Activated naive CD4-positive, alpha-beta T cell treated with anti-CD3 and anti-CD28 coated beads, Interleukin-2, amount 50 U/mL, for 72 hours (primary cell): ENCODE data around the gene IQGAP2. TPM values are rescaled to one million over a fixed set of nuclear protein-coding genes. Genes with fewer than 3 reads are reported as not detected.

Experiments used
- ATAC-seq, 2 donors: fragments of 150-1000 bp; cut with Tn5 transposase; 2 replicates each; pipeline ENCODE4 v1.10.0; 2021; ENCODE audit warnings: mild to moderate bottlenecking in 2 of 2, moderate library complexity in 2 of 2
- DNase-seq, 2 donors: peaks; one replicate each; pipeline ENCODE4 v3.0.0; 2021 to 2022; ENCODE audit warnings: low spot score in 2 of 2
- H3K27ac Mint-ChIP-seq, 2 donors: one replicate each; pipeline ENCODE4 v1.8.0; 2022; ENCODE audit warnings: mild to moderate bottlenecking in 2 of 2, mixed read lengths in 2 of 2
- H3K36me3 Mint-ChIP-seq, 2 donors: one replicate each; pipeline ENCODE4 v1.8.0; 2022; ENCODE audit warnings: mixed read lengths in 2 of 2
- H3K9me3 Mint-ChIP-seq, 2 donors: one replicate each; pipeline ENCODE4 v1.8.0; 2022; ENCODE audit warnings: mixed read lengths in 2 of 2
- total RNA-seq, 2 donors: library from RNA; stranded (reverse); gene quantifications; one replicate each; pipeline ENCODE4 v1.2.3, GENCODE V29; 2022

The IQGAP2 gene
- total RNA-seq, 2 donors from 2014 or later: 42.4 to 62.0 TPM

DNA sequence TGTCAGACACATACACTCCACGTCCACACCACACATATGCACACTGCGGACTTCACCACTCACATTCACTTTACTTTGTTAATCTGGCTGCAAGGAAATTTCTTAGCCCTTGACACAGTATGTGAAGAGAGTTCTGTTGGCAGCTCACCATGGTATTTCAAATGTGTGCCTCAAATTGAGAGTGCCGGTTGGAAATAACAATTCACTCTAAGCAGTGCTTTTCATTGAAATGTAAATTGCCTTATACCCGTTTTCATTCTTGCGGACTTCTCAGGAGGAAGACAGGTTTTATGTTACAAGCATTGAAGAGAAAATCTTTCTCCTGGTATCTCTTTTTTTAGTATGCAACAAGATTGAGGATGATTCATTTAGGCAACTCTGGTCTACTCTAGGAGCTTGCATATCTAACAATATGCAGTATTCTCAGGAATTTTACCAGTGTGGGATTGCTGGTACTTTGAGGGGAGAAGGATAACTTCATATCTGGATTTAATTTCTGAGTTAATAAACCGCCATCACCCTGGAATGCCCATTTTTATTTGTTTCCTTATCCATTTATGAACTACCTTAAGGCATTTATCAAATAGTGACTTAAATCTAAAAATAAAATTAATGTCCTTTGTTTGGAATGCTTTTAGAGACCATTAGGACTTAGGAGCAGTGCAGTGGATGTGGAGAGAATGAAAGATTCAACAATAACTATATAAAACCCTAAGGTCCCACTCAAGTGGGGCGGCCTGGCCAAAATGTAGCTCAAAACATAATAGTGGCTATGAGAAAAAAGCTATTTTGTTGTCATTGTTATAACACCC is 87.0 kb downstream of the IQGAP2 start:
- H3K36me3 Mint-ChIP-seq: peaks cover 5 to 9% of the 10 kb centered on the region in 2 donors
- no peak overlapping the region for H3K27ac Mint-ChIP-seq
- peaks cover 0 to under 1% of the 10 kb centered on the region in 2 donors for H3K9me3 Mint-ChIP-seq
- DNase-seq (no peak), ATAC-seq (no peak)

DNA sequence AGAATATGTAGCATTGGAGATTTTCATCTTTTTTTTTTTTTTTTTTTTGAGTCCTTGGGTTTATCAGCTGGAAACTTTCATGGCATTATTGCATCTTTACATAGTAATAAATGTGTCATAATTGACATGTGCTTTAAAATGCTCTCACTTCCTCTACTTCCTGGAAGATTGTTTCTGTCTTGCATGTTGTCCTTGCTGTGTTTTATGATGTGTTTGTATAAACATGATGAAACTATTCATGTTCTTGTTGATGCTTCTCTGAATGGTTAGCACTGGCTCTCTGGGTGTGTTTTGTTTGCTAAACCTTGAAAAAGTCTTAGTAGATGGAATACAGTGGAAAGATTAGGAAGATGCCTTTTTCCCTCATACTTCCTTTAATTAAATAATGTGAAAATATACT is 87.9 kb downstream of the IQGAP2 start:
- no peak for DNase-seq
- Mint-ChIP-seq H3K27ac (no peak overlapping the region), H3K9me3 (peaks cover 0 to 3% of the 10 kb centered on the region in 2 donors), H3K36me3 (peaks cover 5 to 13% of the 10 kb centered on the region in 2 donors)
- ATAC-seq: no peak

DNA sequence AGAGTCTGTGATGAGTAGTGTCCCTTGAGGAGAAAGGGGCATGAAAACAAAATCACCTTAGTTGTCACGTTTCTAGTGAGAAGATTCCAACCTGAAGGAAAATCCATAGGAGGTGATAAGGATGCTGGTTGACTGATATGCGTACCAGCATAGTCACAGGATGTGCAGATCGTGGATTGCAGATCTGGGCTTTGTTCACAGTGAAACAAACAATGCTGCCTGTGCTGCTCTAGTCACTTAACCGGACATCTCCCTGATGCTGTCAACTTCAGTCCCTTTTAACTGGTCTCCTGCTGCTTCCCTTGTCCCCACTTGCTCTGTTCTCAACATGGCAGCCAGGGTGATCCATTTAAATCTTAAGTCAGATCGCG is 89.7 kb downstream of the IQGAP2 start:
- Mint-ChIP-seq H3K9me3 (peaks cover 0 to 3% of the 10 kb centered on the region in 2 donors), H3K36me3 (peaks cover 5 to 13% of the 10 kb centered on the region in 2 donors), H3K27ac (peak overlapping the region in 1 of 2 donors; percentile 5)
- no peak for DNase-seq
- ATAC-seq: no peak

DNA sequence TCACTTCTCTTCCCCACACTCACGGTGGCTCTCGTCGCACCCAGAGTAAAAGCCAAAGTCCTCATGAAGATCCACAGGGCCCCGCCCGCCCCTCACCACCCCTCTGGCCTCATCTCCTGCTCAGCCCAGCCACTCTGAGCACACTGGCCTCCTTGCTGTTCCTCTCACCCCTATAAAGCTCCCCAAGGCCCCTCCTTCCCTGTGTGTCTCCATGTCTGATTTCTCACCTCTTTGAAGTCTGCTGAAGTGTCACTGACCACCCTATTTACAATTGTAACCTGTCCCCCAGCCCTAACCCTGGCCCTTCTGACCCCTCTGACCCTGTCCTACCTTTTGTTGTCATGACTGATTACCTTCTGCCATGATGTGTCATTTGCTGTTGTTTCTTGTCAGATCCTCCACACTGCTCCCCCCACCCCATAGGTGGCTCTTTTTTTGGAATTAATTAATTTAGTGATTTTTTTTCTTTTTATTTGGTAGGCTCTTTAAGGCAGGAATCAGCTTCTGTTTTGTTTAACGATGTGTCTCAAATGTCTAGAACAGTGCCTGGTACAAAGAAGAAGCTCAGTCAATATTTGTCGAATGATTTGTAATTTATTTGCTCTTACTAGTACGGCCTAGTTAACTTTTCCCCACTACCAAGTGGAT is 90.2 kb downstream of the IQGAP2 start:
- peak overlapping the region; percentile 5 to 10 for H3K27ac Mint-ChIP-seq
- H3K36me3 Mint-ChIP-seq: peaks cover 5 to 13% of the 10 kb centered on the region in 2 donors
- ATAC-seq (no peak), DNase-seq (no peak)
- H3K9me3 Mint-ChIP-seq: peaks cover 0 to 3% of the 10 kb centered on the region in 2 donors

DNA sequence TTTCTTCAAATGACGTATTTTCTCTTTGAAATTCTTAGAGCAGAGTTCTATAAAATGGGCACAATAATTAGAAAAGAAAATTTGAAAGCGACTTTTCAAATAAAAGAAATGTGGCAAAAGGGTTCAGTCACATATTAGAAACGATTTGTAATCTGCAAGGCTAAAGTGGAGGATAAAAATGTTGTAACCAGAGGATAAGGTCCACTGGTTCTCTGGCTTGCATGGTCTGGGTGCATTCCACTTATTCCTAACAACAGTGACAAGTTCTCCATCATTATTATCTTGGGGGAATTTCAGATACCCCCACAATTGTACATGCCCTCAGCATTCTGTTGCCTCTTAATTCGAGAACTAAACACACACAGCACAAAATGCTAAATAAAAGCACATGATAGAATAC is 91.1 kb downstream of the IQGAP2 start:
- Mint-ChIP-seq H3K36me3 (peaks cover 5 to 13% of the 10 kb centered on the region in 2 donors), H3K27ac (no peak overlapping the region), H3K9me3 (peaks cover 0 to 3% of the 10 kb centered on the region in 2 donors)
- ATAC-seq (no peak), DNase-seq (no peak)

DNA sequence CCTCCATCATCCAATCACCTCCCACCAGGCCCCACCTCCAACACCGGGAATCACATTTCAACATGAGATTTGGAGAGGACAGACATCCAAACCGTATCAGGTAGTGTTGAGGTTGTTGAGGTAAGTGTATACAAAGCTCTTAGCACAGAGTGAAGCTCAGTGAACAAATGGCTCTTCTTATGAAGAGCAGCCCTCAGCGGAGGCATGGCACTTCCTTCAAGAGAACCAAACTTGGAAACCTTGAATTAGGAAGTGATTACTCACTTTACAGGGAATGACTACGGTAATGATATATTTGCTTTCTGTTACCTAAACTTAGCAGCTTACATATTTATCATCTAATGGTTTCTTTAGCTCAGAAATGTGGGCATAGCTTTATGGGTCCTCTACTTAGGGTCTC is 92.8 kb downstream of the IQGAP2 start:
- H3K36me3 Mint-ChIP-seq: peaks cover 0 to 5% of the 10 kb centered on the region in 2 donors
- no peak for DNase-seq
- peak overlapping the region in 1 of 2 donors; percentile 26 for H3K27ac Mint-ChIP-seq

DNA sequence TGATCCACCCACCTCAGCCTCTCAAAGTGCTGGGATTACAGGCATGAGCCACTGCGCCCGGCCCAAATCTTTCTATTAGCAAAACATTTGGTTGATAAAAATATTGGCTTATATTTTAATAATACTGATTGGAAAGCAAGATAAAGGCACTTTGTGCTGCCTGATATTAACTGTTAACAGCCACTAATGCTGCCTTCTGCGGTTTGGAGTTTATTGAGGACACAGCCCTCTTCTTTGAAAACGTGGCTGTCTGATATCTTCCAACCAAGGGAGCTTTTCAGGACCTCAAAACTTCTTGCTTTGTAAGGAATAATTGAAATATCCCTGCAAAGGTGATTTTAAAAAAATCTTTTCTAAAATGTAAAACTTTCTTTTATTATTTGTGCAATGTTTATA is 94.0 kb downstream of the IQGAP2 start:
- Mint-ChIP-seq H3K27ac (no peak overlapping the region), H3K9me3 (peaks cover 0 to 3% of the 10 kb centered on the region in 2 donors), H3K36me3 (peaks cover 0 to 9% of the 10 kb centered on the region in 2 donors)
- DNase-seq (no peak), ATAC-seq (no peak)

More for the DNA sequence above, 92.8 kb downstream of the IQGAP2 start:
- ATAC-seq: no peak
- peaks cover 0 to 3% of the 10 kb centered on the region in 2 donors for H3K9me3 Mint-ChIP-seq

DNA sequence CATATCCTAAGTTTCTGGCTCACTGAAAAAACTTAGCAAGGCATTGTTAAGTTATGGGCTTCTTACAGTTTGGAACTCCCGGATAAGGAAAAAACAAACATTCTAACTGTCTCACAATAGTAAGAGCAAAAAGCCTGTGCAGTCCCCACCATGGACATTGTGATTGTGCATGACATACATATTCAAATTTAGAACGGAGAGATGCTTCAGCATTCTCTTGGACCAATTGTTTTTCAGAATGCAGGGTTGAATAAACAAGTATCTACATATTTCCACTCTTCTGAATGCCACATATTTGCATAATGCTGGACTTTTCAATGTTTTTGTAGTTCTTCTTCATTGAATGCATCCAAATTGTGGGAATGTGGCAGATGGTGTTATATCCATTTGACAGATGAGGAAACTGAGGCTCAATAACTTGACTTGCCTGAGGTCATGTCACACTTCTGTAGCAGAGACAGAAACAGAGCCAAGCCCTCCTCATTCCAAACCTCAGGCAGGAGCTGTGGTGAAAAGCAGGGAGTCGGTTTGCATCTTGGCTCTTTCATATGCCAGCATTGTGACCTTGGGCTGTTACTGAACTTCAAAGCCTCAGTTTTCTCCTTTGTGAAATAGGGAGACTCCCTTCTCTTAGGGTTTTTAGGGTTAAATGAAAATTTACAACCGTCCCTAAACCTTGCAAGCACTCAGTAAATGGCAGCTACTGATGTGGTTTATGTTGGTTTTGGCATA is 95.1 kb downstream of the IQGAP2 start:
- no peak for DNase-seq
- Mint-ChIP-seq H3K36me3 (peaks cover 0 to 10% of the 10 kb centered on the region in 2 donors), H3K9me3 (peaks cover 0 to 3% of the 10 kb centered on the region in 2 donors), H3K27ac (no peak overlapping the region)
- ATAC-seq: no peak

DNA sequence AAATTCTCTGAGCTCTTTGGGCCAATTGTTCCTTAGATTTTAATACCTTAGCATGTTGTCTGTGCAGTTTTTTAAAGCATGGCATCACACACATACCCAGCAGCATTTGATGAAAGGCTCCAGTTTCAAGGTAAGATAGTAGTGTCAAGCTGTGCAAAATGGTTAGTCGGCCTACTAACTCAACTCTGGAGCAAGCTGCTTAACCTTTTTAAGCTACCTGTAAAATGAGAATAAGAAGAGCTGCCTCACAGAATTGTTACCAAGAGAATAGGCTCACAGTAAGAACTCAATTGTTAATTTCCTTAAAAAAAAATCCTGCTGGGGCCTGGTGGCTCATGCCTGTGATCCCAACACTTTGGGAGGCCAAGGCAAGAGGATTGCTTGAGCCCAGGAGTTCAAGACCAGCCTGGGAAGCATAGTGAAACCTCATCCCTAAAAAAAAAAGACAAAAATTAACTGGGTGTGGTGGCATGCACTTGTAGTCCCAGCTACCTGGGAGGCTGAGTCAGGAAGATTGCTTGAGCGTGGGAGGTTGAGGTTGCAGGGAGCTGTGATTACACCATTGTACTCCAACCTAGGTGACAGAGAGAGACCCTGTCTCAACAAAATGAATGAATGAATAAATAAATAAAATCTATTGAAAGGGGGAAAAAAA is 96.5 kb downstream of the IQGAP2 start:
- no peak overlapping the region for H3K27ac Mint-ChIP-seq
- ATAC-seq: no peak
- peaks cover 0 to 15% of the 10 kb centered on the region in 2 donors for H3K36me3 Mint-ChIP-seq
- H3K9me3 Mint-ChIP-seq: peaks cover 0 to 3% of the 10 kb centered on the region in 2 donors
- DNase-seq: no peak

DNA sequence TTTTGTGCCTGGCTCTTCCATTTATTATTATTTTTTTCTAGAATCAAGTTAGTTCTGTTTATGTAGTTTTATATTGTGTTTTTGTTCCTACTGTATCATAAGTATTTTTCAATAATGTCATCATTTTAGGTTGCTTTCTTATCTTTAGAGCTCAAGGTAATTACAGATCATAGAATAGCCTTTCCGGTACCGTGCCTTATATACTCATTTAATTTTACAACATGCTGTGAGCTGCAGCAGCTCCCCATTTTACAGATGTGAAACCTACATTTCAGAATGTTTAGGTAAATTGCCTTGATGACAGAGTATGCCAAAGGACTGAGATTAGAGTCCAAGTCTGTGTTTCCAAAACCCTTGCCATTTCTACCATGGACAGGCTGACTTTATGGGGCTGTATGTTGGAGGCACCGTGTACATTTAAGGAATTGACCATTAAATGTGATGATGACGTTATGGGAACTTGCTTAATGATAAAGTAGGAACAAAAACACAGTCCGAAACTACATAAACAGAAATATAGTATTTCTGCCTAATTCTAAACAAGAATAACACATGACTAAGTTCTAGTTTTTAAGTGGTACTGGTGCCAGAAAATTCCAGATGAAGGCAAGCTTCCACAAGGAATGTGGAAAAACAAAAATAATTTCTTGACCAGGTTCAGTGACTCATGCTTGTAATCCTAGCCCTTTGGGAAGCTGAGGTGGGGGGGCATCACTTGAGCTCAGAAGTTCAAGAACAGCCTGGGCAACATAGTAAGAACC is 97.7 kb downstream of the IQGAP2 start:
- ATAC-seq (no peak), DNase-seq (no peak)
- H3K9me3 Mint-ChIP-seq: no peaks in the 10 kb centered on the region
- H3K36me3 Mint-ChIP-seq: peaks cover 0 to 12% of the 10 kb centered on the region in 2 donors
- no peak overlapping the region for H3K27ac Mint-ChIP-seq

DNA sequence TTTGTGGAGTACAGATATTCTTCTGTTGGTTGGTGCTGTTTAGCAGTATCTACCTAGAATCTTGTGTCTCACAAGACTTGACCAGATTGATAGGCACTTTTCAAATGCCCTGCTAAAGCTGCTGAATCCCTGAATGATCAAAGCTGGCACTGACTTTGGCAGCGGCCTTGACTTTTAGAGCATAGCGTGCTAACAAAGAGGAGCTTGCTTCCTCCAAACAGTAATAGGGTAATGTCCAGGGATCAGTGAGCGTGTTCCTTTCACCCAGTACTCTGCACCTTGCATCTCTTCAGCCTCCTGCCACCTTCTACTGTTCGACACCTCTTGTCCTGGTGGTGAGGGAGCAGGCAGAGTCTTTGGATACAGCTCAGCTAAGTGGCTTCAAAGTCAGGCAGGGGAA is 100.8 kb downstream of the IQGAP2 start:
- Mint-ChIP-seq H3K36me3 (peaks cover 0 to 12% of the 10 kb centered on the region in 2 donors), H3K9me3 (no peaks in the 10 kb centered on the region), H3K27ac (no peak overlapping the region)
- DNase-seq (no peak), ATAC-seq (no peak)

DNA sequence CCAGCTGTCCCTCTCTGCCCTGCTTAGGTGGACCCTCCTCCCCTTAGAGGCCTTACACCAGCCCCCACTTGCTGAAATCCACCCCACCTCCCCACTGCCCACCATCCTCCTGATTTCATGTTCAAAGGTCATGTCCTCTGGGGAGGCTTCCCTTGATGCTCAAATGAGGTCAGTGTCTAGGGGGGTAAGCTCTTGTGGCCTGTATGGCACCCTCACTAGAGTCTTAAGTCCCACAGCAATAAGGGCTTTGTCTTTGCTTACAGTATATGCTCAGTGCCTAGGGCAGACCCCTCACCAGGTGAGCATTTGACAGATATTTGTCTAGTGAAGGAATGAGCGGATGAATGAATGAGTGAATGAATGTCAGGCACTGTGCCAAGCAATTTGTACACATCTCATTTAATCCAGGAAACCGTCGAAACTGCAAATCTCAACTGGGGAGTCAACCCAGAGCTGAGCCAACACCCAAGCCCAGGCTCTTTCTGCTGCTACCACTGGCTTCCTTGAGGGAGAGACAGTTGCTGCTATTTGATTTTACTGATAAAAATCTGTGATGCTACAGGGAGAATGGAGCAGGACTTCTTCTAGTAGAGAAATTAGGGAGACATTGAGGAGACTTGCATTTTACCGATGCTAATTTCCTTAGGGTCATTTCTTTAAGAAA is 101.9 kb downstream of the IQGAP2 start:
- Mint-ChIP-seq H3K9me3 (no peaks in the 10 kb centered on the region), H3K27ac (peak overlapping the region in 1 of 2 donors; percentile 67), H3K36me3 (peaks cover 0 to 12% of the 10 kb centered on the region in 2 donors)
- DNase-seq (no peak), ATAC-seq (no peak)

DNA sequence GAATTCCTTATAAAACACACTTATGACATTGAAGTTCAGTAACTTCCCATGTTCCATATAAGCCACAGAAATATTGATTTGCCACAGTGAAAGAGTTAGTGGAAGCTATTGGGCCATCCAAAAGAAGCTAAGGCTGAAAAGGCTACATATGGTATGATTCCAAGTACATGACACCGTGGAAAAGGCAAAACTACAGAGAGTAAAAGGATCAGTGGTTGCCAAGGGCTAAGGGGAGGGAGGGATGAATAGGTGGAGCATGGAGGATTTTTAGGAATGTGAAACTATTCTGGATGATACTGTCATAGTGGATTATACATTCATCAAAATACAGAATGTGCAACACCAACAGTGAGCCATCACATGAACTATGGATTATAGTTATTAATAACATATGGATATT is 110.4 kb downstream of the IQGAP2 start:
- DNase-seq: no peak
- no peak overlapping the region for H3K27ac Mint-ChIP-seq
- H3K9me3 Mint-ChIP-seq: no peaks in the 10 kb centered on the region
- no peak for ATAC-seq
- H3K36me3 Mint-ChIP-seq: peaks cover 0 to 13% of the 10 kb centered on the region in 2 donors

DNA sequence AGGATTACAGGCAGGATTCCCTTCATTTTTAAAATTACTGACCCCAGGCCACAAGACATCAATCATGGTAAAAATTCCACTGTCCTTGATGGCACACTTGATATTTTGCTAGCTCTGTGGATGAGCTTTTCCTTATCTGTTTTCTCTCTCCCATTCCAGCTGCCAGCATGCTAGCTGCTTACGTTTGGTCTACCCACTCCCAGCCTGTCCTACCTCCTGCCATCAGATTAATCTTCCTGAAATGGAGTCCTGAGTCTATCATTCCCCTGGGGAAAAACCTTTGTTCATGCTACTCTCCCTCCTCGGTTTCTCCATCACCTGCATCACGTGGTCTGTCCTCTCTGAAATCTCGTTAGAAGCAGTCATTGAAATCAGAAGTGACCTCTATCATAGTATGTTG is 111.2 kb downstream of the IQGAP2 start:
- ATAC-seq: no peak
- no peak for DNase-seq
- H3K36me3 Mint-ChIP-seq: peaks cover 0 to 15% of the 10 kb centered on the region in 2 donors
- H3K9me3 Mint-ChIP-seq: no peaks in the 10 kb centered on the region
- H3K27ac Mint-ChIP-seq: no peak overlapping the region

DNA sequence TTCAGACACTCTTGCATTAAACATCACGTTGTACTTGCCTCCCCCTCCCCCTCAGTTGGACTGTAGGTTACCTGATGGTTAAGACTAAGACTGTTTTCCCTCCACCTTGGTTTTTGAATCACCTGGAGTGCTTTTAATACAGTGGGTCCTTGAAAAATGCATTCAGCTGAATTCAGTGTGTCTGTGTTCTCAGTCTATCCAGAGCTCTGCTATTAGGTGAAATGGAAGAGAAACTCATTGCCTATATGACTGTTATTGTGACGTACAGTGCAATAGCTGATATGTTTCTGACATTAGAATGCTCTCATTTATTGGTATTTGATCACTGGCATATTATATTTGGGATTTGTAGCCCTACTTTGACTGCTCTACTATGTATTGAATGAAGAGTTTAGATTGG is 111.6 kb downstream of the IQGAP2 start:
- Mint-ChIP-seq H3K36me3 (peaks cover 0 to 15% of the 10 kb centered on the region in 2 donors), H3K27ac (no peak overlapping the region), H3K9me3 (no peaks in the 10 kb centered on the region)
- ATAC-seq: no peak
- DNase-seq: no peak
